GM23338 (cell line): ENCODE measurements around the gene ARL5A. TPM values are rescaled to one million over a fixed set of nuclear protein-coding genes. Genes with fewer than 3 reads are reported as not detected.

Source experiments
- ATAC-seq: fragments of 200-7000 bp; cut with Tn5 transposase; 3 replicates; pipeline ENCODE4 v1.9.1; 2020
- DNase-seq: peaks from one replicate; pipeline ENCODE4 v3.0.0-alpha.2; 2015; ENCODE audit warnings: low spot score
- H2AFZ ChIP-seq: fragments of 200-600 bp; sonication (generic); 2 replicates; pipeline ENCODE4 v1.8.0; 2016; ENCODE audit warnings: antibody characterized with exemption, mild to moderate bottlenecking, moderate library complexity
- H3F3A ChIP-seq: fragments of 200-600 bp; sonication (generic); replicated peaks from 2 replicates; pipeline ENCODE4 v1.8.0; 2017; ENCODE audit warnings: antibody characterized with exemption, mixed run types, low read depth
- H3K27ac ChIP-seq: fragments of 200-600 bp; sonication (generic); 2 replicates; pipeline ENCODE4 v1.6.1; 2016; ENCODE audit warnings: low read depth
- H3K27me3 ChIP-seq: fragments of 200-600 bp; sonication (generic); 2 replicates; pipeline ENCODE4 v1.8.0; 2016; ENCODE audit warnings: mild to moderate bottlenecking, mixed run types, moderate library complexity; ENCODE audit not compliant: insufficient read depth
- H3K36me3 ChIP-seq: fragments of 200-600 bp; sonication (generic); 2 replicates; pipeline ENCODE4 v1.8.0; 2016; ENCODE audit warnings: mild to moderate bottlenecking; ENCODE audit not compliant: insufficient read depth
- H3K4me1 ChIP-seq: fragments of 200-600 bp; sonication (generic); 2 replicates; pipeline ENCODE4 v1.8.0; 2016; ENCODE audit warnings: mild to moderate bottlenecking, moderate library complexity; ENCODE audit not compliant: insufficient read depth
- H3K4me2 ChIP-seq: fragments of 200-600 bp; sonication (generic); 2 replicates; pipeline ENCODE4 v1.7.1; 2017; ENCODE audit warnings: mixed run types
- H3K4me3 ChIP-seq: fragments of 200-600 bp; sonication (generic); 2 replicates; pipeline ENCODE4 v1.6.1; 2016; ENCODE audit warnings: mixed run types
- H3K79me2 ChIP-seq: fragments of 200-600 bp; sonication (generic); replicated peaks from 2 replicates; pipeline ENCODE4 v1.8.0; 2017; ENCODE audit warnings: mild to moderate bottlenecking; ENCODE audit not compliant: insufficient read depth
- H3K9me2 ChIP-seq: fragments of 200-600 bp; sonication (generic); 2 replicates; pipeline ENCODE4 v1.8.0; 2017; ENCODE audit not compliant: insufficient read depth
- H4K20me1 ChIP-seq: fragments of 200-600 bp; sonication (generic); replicated peaks from 2 replicates; pipeline ENCODE4 v1.8.0; 2017; ENCODE audit warnings: mild to moderate bottlenecking; ENCODE audit not compliant: insufficient read depth
- H3K27ac Mint-ChIP-seq: 2 replicates; pipeline ENCODE4 v1.8.0; 2020; ENCODE audit warnings: inconsistent platforms, mild to moderate bottlenecking, moderate library complexity, mixed read lengths
- H3K27me3 Mint-ChIP-seq: 3 replicates; pipeline ENCODE4 v1.8.0; 2022; ENCODE audit warnings: low read depth, mild to moderate bottlenecking, moderate library complexity, mixed read lengths, inconsistent platforms; ENCODE audit not compliant: insufficient read depth, poor library complexity
- H3K36me3 Mint-ChIP-seq: 3 replicates; pipeline ENCODE4 v1.8.0; 2021; ENCODE audit warnings: low read depth, mild to moderate bottlenecking, inconsistent platforms, moderate library complexity, mixed read lengths
- H3K4me1 Mint-ChIP-seq: 3 replicates; pipeline ENCODE4 v1.8.0; 2020; ENCODE audit warnings: mild to moderate bottlenecking, inconsistent platforms, mixed read lengths
- H3K4me3 Mint-ChIP-seq: 3 replicates; pipeline ENCODE4 v1.8.0; 2021; ENCODE audit warnings: moderate library complexity, mild to moderate bottlenecking, inconsistent platforms, mixed read lengths
- H3K9me3 Mint-ChIP-seq: 3 replicates; pipeline ENCODE4 v1.8.0; 2020; ENCODE audit warnings: moderate library complexity, mild to moderate bottlenecking, inconsistent platforms, mixed read lengths
- CREB1 ChIP-seq: fragments of 250-450 bp; sonication (Bioruptor Pico); IDR thresholded peaks from 2 replicates; pipeline ENCODE4 v1.5.0; 2020; ENCODE audit warnings: low read depth, mild to moderate bottlenecking, moderate library complexity
- EZH2 ChIP-seq: fragments of 200-600 bp; sonication (generic); IDR thresholded peaks from one replicate; pipeline ENCODE4 v1.8.0; 2017; ENCODE audit warnings: antibody characterized with exemption, mild to moderate bottlenecking, low read depth; ENCODE audit not compliant: unreplicated experiment
- EZH2phosphoT487 ChIP-seq: fragments of 200-600 bp; sonication (generic); IDR thresholded peaks from one replicate; pipeline ENCODE4 v1.8.1; 2018; ENCODE audit warnings: antibody characterized with exemption; ENCODE audit not compliant: unreplicated experiment
- JUNB ChIP-seq: IDR thresholded peaks from one replicate; pipeline ENCODE4 v1.6.1; 2016; ENCODE audit warnings: antibody characterized with exemption; ENCODE audit not compliant: unreplicated experiment
- NANOG ChIP-seq: IDR thresholded peaks from 2 replicates; pipeline ENCODE4 v1.6.1; 2016; ENCODE audit warnings: antibody characterized with exemption, borderline replicate concordance
- POLR2AphosphoS5 ChIP-seq: IDR thresholded peaks from 2 replicates; pipeline ENCODE4 v1.6.1; 2016; ENCODE audit warnings: antibody characterized with exemption, low read depth
- STAT1 ChIP-seq: IDR thresholded peaks from one replicate; pipeline ENCODE4 v1.6.1; 2016; ENCODE audit warnings: antibody characterized with exemption; ENCODE audit not compliant: unreplicated experiment
- ZNF114 ChIP-seq: fragments of 250-450 bp; sonication (Bioruptor Pico); IDR thresholded peaks from 2 replicates; pipeline ENCODE4 v1.5.0; 2020; ENCODE audit warnings: mild to moderate bottlenecking, moderate library complexity
- ZNF331 ChIP-seq: fragments of 250-450 bp; sonication (Bioruptor Pico); IDR thresholded peaks from 2 replicates; pipeline ENCODE4 v1.5.0; 2020; ENCODE audit warnings: low read depth, mild to moderate bottlenecking, moderate library complexity
- polyA plus RNA-seq: library from polyadenylated mRNA; unstranded; fragments of >200 nt; fragmentation: Nextera tagmentation; extraction: Ambion mirVana; gene quantifications from 2 replicates; pipeline ENCODE4 v1.2.1, GENCODE V29; 2016
- total RNA-seq: library from RNA; depleted of rRNA; stranded (reverse); fragments of >200 nt; shearing (Covaris generic); gene quantifications from 2 replicates; pipeline ENCODE4 v1.2.3, GENCODE V29; 2014
- TF ChIP-seq, protein P1 (sequence below): IDR thresholded peaks from one replicate; pipeline ENCODE4 v1.6.1; 2018; ENCODE audit warnings: antibody characterized with exemption; ENCODE audit not compliant: unreplicated experiment
- TF ChIP-seq, protein P2 (sequence below), 2 experiments: fragments of 200-600 bp in 1 of 2; sonication (generic) in 1 of 2; conservative IDR thresholded peaks; 2 replicates each; pipeline versions ENCODE4 v1.5.1 to v1.6.1; 2016 to 2017; ENCODE audit warnings: antibody characterized with exemption in 2 of 2, low read depth in 2 of 2, mild to moderate bottlenecking in 2 of 2, moderate library complexity in 1 of 2
- TF ChIP-seq, protein P3 (sequence below): IDR thresholded peaks from 2 replicates; pipeline ENCODE4 v1.6.1; 2016; ENCODE audit warnings: antibody characterized with exemption
- TF ChIP-seq, protein P4 (sequence below): fragments of 250-450 bp; sonication (Bioruptor Pico); IDR thresholded peaks from 2 replicates; pipeline ENCODE4 v1.5.0; 2020; ENCODE audit warnings: mild to moderate bottlenecking, moderate library complexity

The ARL5A gene
- total and polyA plus RNA-seq, 2 experiments from 2014 or later, result 26.8 to 104 TPM

DNA sequence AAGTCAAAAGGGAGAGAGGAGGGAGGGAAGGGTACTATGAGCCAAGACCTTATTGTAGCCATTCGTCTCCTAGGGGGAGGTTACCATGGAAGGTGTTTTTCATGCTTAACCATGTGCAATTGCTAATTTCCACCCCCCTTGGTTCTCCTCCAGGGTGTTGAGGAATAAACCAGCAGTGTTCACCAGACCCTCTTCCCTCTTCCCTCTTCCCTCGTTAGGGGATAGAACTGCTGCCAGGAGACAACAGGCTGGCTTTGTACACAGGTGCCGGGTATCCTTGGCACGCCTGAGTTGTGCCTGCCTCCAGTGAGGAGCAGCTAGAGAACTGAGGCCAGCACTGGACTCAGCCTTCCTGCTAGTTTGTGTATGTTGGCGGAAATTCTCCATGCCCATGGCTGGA, 41.1 kb upstream of the ARL5A start:
- Histone ChIP-seq H3K4me1 (no peaks in the 10 kb centered on the region), H3K79me2 (no peaks in the 10 kb centered on the region), H4K20me1 (no peaks in the 10 kb centered on the region), H3K4me2 (no peak overlapping the region), H3K4me3 (no peak overlapping the region), H3K36me3 (no peaks in the 10 kb centered on the region), H3F3A (no peaks in the 10 kb centered on the region), H3K27me3 (no peaks in the 10 kb centered on the region), H3K9me2 (peaks cover 2% of the 10 kb centered on the region; the same call in 1 of the 2 replicates), H2AFZ (no peak overlapping the region), H3K27ac (no peak overlapping the region)
- ATAC-seq (peak; percentile 37), DNase-seq (no peak)
- H3K9me3 Mint-ChIP-seq, result no peaks in the 10 kb centered on the region; the same call in 2 of the 3 replicates
- H3K4me1 Mint-ChIP-seq, result peaks cover 2% of the 10 kb centered on the region; the same call in 1 of the 3 replicates
- no peaks in the 10 kb centered on the region for H3K27me3 Mint-ChIP-seq
- TF ChIP-seq ZNF114, result no peak
- TF ChIP-seq STAT1, result no peak
- TF ChIP-seq POLR2AphosphoS5, result no peak
- TF ChIP-seq ZNF331, result no peak
- TF ChIP-seq NANOG, result no peak
- TF ChIP-seq, protein P1, sequence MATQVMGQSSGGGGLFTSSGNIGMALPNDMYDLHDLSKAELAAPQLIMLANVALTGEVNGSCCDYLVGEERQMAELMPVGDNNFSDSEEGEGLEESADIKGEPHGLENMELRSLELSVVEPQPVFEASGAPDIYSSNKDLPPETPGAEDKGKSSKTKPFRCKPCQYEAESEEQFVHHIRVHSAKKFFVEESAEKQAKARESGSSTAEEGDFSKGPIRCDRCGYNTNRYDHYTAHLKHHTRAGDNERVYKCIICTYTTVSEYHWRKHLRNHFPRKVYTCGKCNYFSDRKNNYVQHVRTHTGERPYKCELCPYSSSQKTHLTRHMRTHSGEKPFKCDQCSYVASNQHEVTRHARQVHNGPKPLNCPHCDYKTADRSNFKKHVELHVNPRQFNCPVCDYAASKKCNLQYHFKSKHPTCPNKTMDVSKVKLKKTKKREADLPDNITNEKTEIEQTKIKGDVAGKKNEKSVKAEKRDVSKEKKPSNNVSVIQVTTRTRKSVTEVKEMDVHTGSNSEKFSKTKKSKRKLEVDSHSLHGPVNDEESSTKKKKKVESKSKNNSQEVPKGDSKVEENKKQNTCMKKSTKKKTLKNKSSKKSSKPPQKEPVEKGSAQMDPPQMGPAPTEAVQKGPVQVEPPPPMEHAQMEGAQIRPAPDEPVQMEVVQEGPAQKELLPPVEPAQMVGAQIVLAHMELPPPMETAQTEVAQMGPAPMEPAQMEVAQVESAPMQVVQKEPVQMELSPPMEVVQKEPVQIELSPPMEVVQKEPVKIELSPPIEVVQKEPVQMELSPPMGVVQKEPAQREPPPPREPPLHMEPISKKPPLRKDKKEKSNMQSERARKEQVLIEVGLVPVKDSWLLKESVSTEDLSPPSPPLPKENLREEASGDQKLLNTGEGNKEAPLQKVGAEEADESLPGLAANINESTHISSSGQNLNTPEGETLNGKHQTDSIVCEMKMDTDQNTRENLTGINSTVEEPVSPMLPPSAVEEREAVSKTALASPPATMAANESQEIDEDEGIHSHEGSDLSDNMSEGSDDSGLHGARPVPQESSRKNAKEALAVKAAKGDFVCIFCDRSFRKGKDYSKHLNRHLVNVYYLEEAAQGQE, result no peak
- no peak for TF ChIP-seq CREB1 (CRISPR knock-in tag)
- TF ChIP-seq JUNB, result no peak
- TF ChIP-seq, protein P2, sequence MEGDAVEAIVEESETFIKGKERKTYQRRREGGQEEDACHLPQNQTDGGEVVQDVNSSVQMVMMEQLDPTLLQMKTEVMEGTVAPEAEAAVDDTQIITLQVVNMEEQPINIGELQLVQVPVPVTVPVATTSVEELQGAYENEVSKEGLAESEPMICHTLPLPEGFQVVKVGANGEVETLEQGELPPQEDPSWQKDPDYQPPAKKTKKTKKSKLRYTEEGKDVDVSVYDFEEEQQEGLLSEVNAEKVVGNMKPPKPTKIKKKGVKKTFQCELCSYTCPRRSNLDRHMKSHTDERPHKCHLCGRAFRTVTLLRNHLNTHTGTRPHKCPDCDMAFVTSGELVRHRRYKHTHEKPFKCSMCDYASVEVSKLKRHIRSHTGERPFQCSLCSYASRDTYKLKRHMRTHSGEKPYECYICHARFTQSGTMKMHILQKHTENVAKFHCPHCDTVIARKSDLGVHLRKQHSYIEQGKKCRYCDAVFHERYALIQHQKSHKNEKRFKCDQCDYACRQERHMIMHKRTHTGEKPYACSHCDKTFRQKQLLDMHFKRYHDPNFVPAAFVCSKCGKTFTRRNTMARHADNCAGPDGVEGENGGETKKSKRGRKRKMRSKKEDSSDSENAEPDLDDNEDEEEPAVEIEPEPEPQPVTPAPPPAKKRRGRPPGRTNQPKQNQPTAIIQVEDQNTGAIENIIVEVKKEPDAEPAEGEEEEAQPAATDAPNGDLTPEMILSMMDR (conservative IDR thresholded peaks at IDR 0.05; ENCODE audit: low read depth in 2 of 2), result no peak
- TF ChIP-seq, protein P3, sequence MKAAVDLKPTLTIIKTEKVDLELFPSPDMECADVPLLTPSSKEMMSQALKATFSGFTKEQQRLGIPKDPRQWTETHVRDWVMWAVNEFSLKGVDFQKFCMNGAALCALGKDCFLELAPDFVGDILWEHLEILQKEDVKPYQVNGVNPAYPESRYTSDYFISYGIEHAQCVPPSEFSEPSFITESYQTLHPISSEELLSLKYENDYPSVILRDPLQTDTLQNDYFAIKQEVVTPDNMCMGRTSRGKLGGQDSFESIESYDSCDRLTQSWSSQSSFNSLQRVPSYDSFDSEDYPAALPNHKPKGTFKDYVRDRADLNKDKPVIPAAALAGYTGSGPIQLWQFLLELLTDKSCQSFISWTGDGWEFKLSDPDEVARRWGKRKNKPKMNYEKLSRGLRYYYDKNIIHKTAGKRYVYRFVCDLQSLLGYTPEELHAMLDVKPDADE, result no peak
- no peak for TF ChIP-seq EZH2phosphoT487
- TF ChIP-seq, protein P4, sequence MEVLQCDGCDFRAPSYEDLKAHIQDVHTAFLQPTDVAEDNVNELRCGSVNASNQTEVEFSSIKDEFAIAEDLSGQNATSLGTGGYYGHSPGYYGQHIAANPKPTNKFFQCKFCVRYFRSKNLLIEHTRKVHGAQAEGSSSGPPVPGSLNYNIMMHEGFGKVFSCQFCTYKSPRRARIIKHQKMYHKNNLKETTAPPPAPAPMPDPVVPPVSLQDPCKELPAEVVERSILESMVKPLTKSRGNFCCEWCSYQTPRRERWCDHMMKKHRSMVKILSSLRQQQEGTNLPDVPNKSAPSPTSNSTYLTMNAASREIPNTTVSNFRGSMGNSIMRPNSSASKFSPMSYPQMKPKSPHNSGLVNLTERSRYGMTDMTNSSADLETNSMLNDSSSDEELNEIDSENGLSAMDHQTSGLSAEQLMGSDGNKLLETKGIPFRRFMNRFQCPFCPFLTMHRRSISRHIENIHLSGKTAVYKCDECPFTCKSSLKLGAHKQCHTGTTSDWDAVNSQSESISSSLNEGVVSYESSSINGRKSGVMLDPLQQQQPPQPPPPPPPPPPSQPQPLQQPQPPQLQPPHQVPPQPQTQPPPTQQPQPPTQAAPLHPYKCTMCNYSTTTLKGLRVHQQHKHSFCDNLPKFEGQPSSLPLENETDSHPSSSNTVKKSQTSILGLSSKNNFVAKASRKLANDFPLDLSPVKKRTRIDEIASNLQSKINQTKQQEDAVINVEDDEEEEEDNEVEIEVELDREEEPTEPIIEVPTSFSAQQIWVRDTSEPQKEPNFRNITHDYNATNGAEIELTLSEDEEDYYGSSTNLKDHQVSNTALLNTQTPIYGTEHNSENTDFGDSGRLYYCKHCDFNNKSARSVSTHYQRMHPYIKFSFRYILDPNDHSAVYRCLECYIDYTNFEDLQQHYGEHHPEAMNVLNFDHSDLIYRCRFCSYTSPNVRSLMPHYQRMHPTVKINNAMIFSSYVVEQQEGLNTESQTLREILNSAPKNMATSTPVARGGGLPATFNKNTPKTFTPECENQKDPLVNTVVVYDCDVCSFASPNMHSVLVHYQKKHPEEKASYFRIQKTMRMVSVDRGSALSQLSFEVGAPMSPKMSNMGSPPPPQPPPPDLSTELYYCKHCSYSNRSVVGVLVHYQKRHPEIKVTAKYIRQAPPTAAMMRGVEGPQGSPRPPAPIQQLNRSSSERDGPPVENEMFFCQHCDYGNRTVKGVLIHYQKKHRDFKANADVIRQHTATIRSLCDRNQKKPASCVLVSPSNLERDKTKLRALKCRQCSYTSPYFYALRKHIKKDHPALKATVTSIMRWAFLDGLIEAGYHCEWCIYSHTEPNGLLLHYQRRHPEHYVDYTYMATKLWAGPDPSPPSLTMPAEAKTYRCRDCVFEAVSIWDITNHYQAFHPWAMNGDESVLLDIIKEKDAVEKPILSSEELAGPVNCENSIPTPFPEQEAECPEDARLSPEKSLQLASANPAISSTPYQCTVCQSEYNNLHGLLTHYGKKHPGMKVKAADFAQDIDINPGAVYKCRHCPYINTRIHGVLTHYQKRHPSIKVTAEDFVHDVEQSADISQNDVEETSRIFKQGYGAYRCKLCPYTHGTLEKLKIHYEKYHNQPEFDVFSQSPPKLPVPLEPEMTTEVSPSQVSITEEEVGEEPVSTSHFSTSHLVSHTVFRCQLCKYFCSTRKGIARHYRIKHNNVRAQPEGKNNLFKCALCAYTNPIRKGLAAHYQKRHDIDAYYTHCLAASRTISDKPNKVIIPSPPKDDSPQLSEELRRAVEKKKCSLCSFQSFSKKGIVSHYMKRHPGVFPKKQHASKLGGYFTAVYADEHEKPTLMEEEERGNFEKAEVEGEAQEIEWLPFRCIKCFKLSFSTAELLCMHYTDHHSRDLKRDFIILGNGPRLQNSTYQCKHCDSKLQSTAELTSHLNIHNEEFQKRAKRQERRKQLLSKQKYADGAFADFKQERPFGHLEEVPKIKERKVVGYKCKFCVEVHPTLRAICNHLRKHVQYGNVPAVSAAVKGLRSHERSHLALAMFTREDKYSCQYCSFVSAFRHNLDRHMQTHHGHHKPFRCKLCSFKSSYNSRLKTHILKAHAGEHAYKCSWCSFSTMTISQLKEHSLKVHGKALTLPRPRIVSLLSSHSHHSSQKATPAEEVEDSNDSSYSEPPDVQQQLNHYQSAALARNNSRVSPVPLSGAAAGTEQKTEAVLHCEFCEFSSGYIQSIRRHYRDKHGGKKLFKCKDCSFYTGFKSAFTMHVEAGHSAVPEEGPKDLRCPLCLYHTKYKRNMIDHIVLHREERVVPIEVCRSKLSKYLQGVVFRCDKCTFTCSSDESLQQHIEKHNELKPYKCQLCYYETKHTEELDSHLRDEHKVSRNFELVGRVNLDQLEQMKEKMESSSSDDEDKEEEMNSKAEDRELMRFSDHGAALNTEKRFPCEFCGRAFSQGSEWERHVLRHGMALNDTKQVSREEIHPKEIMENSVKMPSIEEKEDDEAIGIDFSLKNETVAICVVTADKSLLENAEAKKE (CRISPR knock-in tag), result no peak
- TF ChIP-seq EZH2, result no peak
- H3K27ac Mint-ChIP-seq, result no peak overlapping the region
- H3K36me3 Mint-ChIP-seq, result no peaks in the 10 kb centered on the region; the same call in 2 of the 3 replicates
- no peak overlapping the region for H3K4me3 Mint-ChIP-seq
